Measurements from ENCODE around the gene TEX2. TPM values are rescaled to one million over a fixed set of nuclear protein-coding genes. Genes with fewer than 3 reads are reported as not detected.

Gene TEX2
- total RNA-seq, 1 experiment from 2014 or later = 10.8 TPM

DNA sequence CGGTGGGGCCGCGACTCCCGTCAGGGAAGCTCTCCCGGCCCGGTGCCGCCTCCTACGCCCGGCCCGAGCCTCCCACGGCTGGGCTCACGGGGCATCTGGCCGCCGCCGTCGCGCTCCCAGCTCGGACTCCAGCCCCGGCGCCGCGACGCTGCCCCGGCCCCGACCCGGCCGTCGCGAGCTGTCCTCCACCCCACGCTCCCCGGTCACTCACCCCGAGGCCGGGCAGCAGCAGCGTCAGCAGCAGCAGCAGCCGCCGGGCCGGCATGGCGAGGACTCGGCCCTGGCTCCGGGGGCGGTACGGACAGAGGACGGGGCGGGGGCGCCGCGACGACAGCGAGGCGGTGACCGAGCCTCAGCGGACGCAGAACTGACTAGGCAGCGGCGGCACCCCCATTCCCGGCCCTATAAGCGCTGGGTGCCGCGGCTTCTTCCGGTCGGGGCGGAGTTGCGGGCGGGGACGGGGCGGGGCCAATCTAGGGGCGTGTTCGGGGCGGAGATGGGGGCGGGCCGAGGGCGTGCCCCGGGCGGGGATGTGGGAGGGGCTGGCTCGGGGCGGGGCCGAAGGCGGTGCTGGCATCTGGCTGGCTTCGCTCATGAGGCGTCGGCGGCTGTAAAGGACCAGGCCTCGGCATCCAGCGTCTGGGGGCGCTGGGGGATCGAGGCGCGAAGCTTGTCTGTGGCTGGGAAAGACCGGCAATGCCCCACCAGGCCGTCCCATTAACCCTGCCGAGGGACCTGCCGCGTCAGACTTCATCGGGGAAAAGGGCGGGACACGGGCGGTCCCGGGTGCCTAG is 133.1 kb downstream of the TEX2 start, which contains the start of gene ERN1 (continued):
- TF ChIP-seq, protein P1, sequence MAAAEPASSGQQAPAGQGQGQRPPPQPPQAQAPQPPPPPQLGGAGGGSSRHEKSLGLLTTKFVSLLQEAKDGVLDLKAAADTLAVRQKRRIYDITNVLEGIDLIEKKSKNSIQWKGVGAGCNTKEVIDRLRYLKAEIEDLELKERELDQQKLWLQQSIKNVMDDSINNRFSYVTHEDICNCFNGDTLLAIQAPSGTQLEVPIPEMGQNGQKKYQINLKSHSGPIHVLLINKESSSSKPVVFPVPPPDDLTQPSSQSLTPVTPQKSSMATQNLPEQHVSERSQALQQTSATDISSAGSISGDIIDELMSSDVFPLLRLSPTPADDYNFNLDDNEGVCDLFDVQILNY (CRISPR knock-in tag; IDR thresholded peaks at IDR 0.05) = peak; percentile 63; the same call in 1 of the 2 replicates
- TF ChIP-seq, protein P2, sequence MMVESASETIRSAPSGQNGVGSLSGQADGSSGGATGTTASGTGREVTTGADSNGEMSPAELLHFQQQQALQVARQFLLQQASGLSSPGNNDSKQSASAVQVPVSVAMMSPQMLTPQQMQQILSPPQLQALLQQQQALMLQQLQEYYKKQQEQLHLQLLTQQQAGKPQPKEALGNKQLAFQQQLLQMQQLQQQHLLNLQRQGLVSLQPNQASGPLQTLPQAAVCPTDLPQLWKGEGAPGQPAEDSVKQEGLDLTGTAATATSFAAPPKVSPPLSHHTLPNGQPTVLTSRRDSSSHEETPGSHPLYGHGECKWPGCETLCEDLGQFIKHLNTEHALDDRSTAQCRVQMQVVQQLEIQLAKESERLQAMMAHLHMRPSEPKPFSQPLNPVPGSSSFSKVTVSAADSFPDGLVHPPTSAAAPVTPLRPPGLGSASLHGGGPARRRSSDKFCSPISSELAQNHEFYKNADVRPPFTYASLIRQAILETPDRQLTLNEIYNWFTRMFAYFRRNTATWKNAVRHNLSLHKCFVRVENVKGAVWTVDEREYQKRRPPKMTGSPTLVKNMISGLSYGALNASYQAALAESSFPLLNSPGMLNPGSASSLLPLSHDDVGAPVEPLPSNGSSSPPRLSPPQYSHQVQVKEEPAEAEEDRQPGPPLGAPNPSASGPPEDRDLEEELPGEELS (CRISPR knock-in tag; IDR thresholded peaks at IDR 0.05) = peak; percentile 49; the same call in 1 of the 2 replicates
- no peak for TF ChIP-seq ZNF232 (CRISPR knock-in tag; IDR thresholded peaks at IDR 0.05)
- TF ChIP-seq ZNF423 (CRISPR knock-in tag; IDR thresholded peaks at IDR 0.05) = no peak
- TF ChIP-seq, protein P3, sequence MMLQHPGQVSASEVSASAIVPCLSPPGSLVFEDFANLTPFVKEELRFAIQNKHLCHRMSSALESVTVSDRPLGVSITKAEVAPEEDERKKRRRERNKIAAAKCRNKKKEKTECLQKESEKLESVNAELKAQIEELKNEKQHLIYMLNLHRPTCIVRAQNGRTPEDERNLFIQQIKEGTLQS (CRISPR knock-in tag; conservative IDR thresholded peaks at IDR 0.05) = no peak
- no peak for TF ChIP-seq ZSCAN18 (CRISPR knock-in tag; IDR thresholded peaks at IDR 0.05)
- 0 out of 2 replicates have a peak, but pooled peaks have one; percentile 22 for TF ChIP-seq RELA (CRISPR knock-in tag; IDR thresholded peaks at IDR 0.05; ENCODE audit: borderline replicate concordance)
- TF ChIP-seq TEAD1 (CRISPR knock-in tag; IDR thresholded peaks at IDR 0.05) = 0 out of 2 replicates have a peak, but pooled peaks have one; percentile 14
- TF ChIP-seq ZNF671 (CRISPR knock-in tag; IDR thresholded peaks at IDR 0.05) = no peak
- peak; percentile 76; the same call in 1 of the 2 replicates for TF ChIP-seq TP53 (CRISPR knock-in tag; IDR thresholded peaks at IDR 0.05)
- TF ChIP-seq ZNF317 (CRISPR knock-in tag; IDR thresholded peaks at IDR 0.05; ENCODE audit: borderline replicate concordance, low read depth) = 0 out of 2 replicates have a peak, but pooled peaks have one; percentile 43
- TF ChIP-seq, protein P4, sequence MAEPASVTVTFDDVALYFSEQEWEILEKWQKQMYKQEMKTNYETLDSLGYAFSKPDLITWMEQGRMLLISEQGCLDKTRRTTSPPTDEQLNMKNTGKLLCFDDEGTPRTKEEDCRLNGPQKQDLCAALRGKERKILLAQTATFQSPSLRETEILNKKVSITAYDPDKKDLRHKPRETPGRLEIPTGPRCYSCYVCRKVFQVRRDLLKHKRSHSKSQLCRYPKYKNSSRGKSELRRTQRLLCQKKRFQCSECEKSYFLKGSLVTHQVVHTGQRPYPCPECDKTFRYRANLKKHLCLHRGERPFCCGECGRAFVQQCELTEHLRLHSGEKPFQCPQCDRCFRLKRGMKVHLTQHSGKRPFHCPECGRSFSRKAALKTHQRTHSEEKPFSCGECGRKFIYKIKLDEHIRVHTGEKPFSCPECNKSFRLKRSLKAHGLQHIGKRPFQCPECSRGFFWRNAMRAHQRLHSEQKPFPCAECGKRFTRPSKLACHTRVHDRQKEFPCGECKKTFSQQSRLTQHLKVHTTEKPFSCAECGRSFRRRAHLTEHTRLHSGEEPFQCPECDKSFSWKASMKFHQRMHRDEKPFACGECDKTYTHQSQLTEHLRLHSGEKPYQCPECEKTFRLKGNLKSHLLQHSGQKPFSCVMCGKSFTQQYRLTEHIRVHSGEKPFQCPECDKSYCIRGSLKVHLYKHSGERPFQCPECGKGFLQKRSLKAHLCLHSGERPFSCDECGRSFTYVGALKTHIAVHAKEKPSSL (CRISPR knock-in tag; conservative IDR thresholded peaks at IDR 0.05) = no peak
- peak; percentile 31; the same call in 1 of the 2 replicates for TF ChIP-seq FOXK1 (CRISPR knock-in tag; IDR thresholded peaks at IDR 0.05)
- TF ChIP-seq STAT6 (CRISPR knock-in tag; conservative IDR thresholded peaks at IDR 0.05; ENCODE audit: low read depth) = no peak
- no peak; the same call in 1 of the 2 replicates for TF ChIP-seq ESRRA (CRISPR knock-in tag; IDR thresholded peaks at IDR 0.05; ENCODE audit: borderline replicate concordance)
- peak; percentile 47; the same call in 1 of the 2 replicates for TF ChIP-seq USF1 (CRISPR knock-in tag; IDR thresholded peaks at IDR 0.05)
- 0 out of 2 replicates have a peak, but pooled peaks have one; percentile 31 for TF ChIP-seq CREM (CRISPR knock-in tag; IDR thresholded peaks at IDR 0.05)
- TF ChIP-seq ZNF396 (CRISPR knock-in tag; IDR thresholded peaks at IDR 0.05; ENCODE audit: borderline replicate concordance) = no peak
- no peak for TF ChIP-seq ZNF416 (CRISPR knock-in tag; IDR thresholded peaks at IDR 0.05)
- TF ChIP-seq GTF2I (CRISPR knock-in tag; conservative IDR thresholded peaks at IDR 0.05) = no peak
- TF ChIP-seq SMAD4 (CRISPR knock-in tag; IDR thresholded peaks at IDR 0.05) = no peak
- TF ChIP-seq E2F1 (CRISPR knock-in tag; IDR thresholded peaks at IDR 0.05) = no peak
- TF ChIP-seq EMX1 (CRISPR knock-in tag; IDR thresholded peaks at IDR 0.05) = no peak
- 0 out of 2 replicates have a peak, but pooled peaks have one; percentile 53 for TF ChIP-seq MLX (CRISPR knock-in tag; IDR thresholded peaks at IDR 0.05)
- peak; percentile 92 for TF ChIP-seq SP1 (CRISPR knock-in tag; conservative IDR thresholded peaks at IDR 0.05)

Data from WTC11 (cell line).